Parathyroid adenoma (tissue), 2 donors: Measurements from ENCODE around the gene CACNA1B.

Experiments used
- H2AFZ ChIP-seq: fragments of 300-600 bp; sonication (generic); one replicate; pipeline ENCODE4 v1.7.0; 2017; ENCODE audit warnings: antibody characterized with exemption, mild to moderate bottlenecking
- H3K27ac ChIP-seq: fragments of 300-600 bp; sonication (generic); one replicate; pipeline ENCODE4 v1.7.0; 2017
- H3K27me3 ChIP-seq: fragments of 300-600 bp; sonication (generic); one replicate; pipeline ENCODE4 v1.7.0; 2017; ENCODE audit warnings: low read length; ENCODE audit not compliant: control insufficient read depth, insufficient read depth
- H3K36me3 ChIP-seq: fragments of 300-600 bp; sonication (generic); one replicate; pipeline ENCODE4 v1.7.0; 2017; ENCODE audit warnings: low read length; ENCODE audit not compliant: control insufficient read depth, insufficient read depth
- H3K4me1 ChIP-seq: fragments of 300-600 bp; sonication (generic); one replicate; pipeline ENCODE4 v1.7.0; 2017; ENCODE audit warnings: control low read depth
- H3K4me2 ChIP-seq: fragments of 300-600 bp; sonication (generic); one replicate; pipeline ENCODE4 v1.7.0; 2017; ENCODE audit warnings: low read length
- H3K4me3 ChIP-seq: fragments of 300-600 bp; sonication (generic); one replicate; pipeline ENCODE4 v1.7.0; 2017; ENCODE audit warnings: low read depth, low read length
- H3K79me2 ChIP-seq: fragments of 300-600 bp; sonication (generic); one replicate; pipeline ENCODE4 v1.7.0; 2017; ENCODE audit warnings: control low read depth
- H3K9ac ChIP-seq: fragments of 300-600 bp; sonication (generic); one replicate; pipeline ENCODE4 v1.7.0; 2017; ENCODE audit warnings: mild to moderate bottlenecking
- H3K9me3 ChIP-seq: fragments of 300-600 bp; sonication (generic); one replicate; pipeline ENCODE4 v1.7.0; 2017; ENCODE audit warnings: low read length; ENCODE audit not compliant: control insufficient read depth
- TF ChIP-seq, protein P1 (sequence below): fragments of 300-600 bp; sonication (generic); IDR thresholded peaks from one replicate; pipeline ENCODE4 v1.7.0; 2017; ENCODE audit warnings: antibody characterized with exemption, mild to moderate bottlenecking
- donor health status: primary hyperparathyroidism.

CACNA1B gene

GRCh38 chr9:138013273-138013672 is 135.7 kb downstream of the CACNA1B start:
- no peak overlapping the region for H3K9ac ChIP-seq
- H3K27me3 ChIP-seq = no peaks in the 10 kb centered on the region
- no peaks in the 10 kb centered on the region for H3K9me3 ChIP-seq
- no peaks in the 10 kb centered on the region for H3K79me2 ChIP-seq
- H3K4me3 ChIP-seq = no peak overlapping the region
- H3K4me1 ChIP-seq = no peaks in the 10 kb centered on the region
- H3K36me3 ChIP-seq = no peaks in the 10 kb centered on the region
- H3K4me2 ChIP-seq = no peak overlapping the region
- TF ChIP-seq, protein P1, sequence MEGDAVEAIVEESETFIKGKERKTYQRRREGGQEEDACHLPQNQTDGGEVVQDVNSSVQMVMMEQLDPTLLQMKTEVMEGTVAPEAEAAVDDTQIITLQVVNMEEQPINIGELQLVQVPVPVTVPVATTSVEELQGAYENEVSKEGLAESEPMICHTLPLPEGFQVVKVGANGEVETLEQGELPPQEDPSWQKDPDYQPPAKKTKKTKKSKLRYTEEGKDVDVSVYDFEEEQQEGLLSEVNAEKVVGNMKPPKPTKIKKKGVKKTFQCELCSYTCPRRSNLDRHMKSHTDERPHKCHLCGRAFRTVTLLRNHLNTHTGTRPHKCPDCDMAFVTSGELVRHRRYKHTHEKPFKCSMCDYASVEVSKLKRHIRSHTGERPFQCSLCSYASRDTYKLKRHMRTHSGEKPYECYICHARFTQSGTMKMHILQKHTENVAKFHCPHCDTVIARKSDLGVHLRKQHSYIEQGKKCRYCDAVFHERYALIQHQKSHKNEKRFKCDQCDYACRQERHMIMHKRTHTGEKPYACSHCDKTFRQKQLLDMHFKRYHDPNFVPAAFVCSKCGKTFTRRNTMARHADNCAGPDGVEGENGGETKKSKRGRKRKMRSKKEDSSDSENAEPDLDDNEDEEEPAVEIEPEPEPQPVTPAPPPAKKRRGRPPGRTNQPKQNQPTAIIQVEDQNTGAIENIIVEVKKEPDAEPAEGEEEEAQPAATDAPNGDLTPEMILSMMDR = no peak
- no peak overlapping the region for H3K27ac ChIP-seq
- H2AFZ ChIP-seq = no peak overlapping the region

DNA sequence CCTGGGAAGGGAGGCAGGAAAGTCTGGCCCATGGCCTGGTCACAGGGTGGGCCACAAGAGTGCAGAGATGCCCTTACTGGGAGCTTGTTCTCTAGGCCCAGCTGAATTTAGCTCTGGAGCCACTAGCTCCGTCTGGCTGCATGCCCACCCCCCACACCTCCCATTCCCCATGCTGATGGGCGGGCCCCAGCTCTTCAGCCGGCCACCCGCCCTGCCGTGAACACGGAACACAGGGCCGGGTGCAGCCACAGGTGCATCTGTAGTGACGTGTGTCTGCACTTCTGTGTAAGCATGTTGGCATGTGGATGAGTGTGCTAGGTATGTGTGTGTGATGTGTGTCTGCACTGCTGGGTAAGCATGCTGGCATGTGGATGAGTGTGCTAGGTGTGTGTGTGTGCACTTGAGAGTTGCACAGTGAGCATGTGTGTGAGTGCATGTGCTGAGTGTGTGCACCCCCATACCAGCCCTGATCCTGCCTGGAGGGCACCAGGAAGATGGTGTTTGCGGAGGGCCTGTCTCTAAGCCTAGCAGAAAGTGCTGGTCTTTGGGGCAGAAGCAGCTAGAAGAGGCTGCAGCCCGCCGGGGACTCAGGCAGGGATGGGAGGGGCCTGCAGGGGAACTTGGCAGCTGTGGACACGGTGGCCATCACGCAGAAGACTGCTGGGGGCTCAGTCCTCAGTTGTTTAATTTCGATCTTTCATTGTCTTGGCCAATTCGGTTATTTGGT is 136.4 kb downstream of the CACNA1B start:
- Histone ChIP-seq H3K9me3 (no peaks in the 10 kb centered on the region), H3K9ac (no peak overlapping the region), H3K4me2 (no peak overlapping the region), H3K4me3 (no peak overlapping the region), H3K79me2 (no peaks in the 10 kb centered on the region), H3K27ac (no peak overlapping the region), H2AFZ (no peak overlapping the region), H3K4me1 (no peaks in the 10 kb centered on the region), H3K36me3 (no peaks in the 10 kb centered on the region), H3K27me3 (no peaks in the 10 kb centered on the region)
- TF ChIP-seq, protein P1 = no peak

DNA sequence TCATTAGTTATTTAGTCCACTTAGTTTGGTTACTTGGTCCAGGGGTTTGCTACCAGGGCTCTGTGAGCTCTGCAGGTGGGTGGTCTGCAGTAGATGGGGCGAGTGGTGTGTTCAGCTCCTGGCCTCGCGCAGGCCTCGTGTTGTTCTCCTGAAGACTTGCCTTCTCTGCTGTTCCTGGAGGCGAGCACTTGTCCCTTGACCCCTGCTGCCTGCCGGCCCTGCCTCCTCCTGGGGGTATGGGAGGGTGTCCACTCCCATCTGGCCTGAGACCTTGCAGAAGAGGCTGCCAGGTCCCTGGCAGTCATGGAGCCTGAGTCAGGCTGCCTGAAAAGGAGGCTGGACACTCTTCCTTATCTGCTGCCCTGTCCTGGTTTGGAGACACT is 137.0 kb downstream of the CACNA1B start:
- Histone ChIP-seq H3K4me2 (no peak overlapping the region), H3K9ac (no peak overlapping the region), H2AFZ (no peak overlapping the region), H3K4me3 (no peak overlapping the region), H3K27ac (no peak overlapping the region), H3K36me3 (no peaks in the 10 kb centered on the region), H3K4me1 (no peaks in the 10 kb centered on the region), H3K27me3 (no peaks in the 10 kb centered on the region), H3K9me3 (no peaks in the 10 kb centered on the region), H3K79me2 (no peaks in the 10 kb centered on the region)
- TF ChIP-seq, protein P1 = no peak

DNA sequence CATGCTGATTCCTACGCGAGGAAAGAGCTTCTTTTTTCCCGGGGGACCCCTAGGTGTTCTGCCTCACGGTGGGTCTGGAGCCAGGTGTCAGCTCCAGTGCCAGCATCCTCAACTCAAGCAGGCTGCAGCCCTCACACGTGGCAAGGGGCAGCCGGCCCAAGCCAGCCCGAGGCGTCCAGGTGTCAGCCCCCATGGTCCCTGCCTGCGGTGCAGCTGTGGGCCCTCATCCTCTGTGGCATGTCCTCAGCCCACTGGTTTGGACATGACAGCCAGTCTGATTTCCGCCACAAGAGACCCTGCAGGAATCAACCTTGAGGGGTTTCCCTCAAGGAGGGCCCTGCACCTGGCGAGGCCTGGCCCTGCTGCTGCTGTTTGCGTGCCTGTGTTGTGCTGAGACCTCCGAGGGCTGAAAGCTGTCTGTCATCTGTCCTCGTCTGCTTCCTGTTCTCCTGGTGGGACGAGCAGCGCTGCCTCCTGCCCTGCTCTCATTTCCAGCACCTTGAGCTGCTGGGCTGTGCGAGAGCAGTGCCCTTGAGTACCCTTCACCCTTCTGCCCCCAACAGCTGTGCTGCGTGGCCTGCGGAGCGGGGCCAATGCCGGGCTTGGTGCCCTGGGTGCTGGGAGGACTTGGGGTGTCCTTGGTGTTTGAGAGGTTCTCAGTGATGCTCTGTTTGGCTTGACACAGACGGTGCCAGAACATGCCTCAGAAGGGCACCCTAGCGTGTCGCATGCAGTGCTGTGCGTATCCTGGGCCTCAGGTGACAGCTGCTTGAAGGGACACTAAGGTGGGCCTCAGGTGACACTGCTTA is 137.6 kb downstream of the CACNA1B start:
- H3K4me3 ChIP-seq = no peak overlapping the region
- H3K9me3 ChIP-seq = no peaks in the 10 kb centered on the region
- no peaks in the 10 kb centered on the region for H3K4me1 ChIP-seq
- TF ChIP-seq, protein P1 = no peak
- H3K79me2 ChIP-seq = no peaks in the 10 kb centered on the region
- no peak overlapping the region for H3K27ac ChIP-seq
- H2AFZ ChIP-seq = no peak overlapping the region
- H3K4me2 ChIP-seq = no peak overlapping the region
- no peaks in the 10 kb centered on the region for H3K27me3 ChIP-seq
- no peaks in the 10 kb centered on the region for H3K36me3 ChIP-seq
- no peak overlapping the region for H3K9ac ChIP-seq
